Peyer's patch (tissue), 4 donors: ENCODE measurements around the gene NACA2.

ENCODE experiments used
- POLR2A ChIP-seq, 2 donors: fragments of 450-650 bp; IDR thresholded peaks; one replicate each; pipeline ENCODE4 v1.5.1; 2017; ENCODE audit warnings: antibody characterized with exemption in 2 of 2, mild to moderate bottlenecking in 2 of 2, moderate library complexity in 2 of 2
- TF ChIP-seq, protein P1 (sequence below), 6 experiments: fragments of 450-650 bp in 4 of 6; fragments of 200-600 bp in 2 of 6; sonication (generic) in 1 of 6; IDR thresholded peaks; one replicate each; pipeline ENCODE4 v1.5.1; 2017 to 2019; ENCODE audit warnings: antibody characterized with exemption in 6 of 6, mild to moderate bottlenecking in 3 of 6, moderate library complexity in 1 of 6

DNA sequence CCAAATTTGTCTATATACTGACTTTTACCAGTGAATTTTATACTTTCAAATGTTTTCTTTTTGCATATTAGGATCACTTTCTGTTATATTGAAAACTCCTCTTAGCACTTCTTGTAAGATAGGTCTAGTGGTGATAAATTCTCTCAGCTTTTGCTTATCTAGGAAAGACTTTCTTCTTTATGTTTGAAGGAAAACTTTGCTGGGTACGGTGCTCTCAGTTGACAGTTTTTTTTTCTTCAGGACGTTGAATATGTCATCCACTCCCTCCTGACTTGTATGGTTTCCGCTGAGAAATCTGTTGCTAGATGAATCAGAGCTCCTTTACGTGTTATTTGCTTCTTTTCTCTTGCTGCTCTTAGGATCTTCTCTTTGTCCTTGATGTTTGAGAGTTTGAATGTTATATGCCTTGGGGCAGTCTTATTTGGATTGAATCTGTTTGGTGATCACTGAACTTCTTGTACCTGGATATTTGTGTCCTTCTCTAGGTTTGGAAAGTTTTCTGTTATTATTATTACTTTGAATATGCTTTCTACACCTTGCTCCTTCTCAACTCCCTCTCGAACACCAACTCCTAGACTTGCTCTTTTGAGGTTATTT is 44.0 kb upstream of the NACA2 start:
- TF ChIP-seq, protein P1, sequence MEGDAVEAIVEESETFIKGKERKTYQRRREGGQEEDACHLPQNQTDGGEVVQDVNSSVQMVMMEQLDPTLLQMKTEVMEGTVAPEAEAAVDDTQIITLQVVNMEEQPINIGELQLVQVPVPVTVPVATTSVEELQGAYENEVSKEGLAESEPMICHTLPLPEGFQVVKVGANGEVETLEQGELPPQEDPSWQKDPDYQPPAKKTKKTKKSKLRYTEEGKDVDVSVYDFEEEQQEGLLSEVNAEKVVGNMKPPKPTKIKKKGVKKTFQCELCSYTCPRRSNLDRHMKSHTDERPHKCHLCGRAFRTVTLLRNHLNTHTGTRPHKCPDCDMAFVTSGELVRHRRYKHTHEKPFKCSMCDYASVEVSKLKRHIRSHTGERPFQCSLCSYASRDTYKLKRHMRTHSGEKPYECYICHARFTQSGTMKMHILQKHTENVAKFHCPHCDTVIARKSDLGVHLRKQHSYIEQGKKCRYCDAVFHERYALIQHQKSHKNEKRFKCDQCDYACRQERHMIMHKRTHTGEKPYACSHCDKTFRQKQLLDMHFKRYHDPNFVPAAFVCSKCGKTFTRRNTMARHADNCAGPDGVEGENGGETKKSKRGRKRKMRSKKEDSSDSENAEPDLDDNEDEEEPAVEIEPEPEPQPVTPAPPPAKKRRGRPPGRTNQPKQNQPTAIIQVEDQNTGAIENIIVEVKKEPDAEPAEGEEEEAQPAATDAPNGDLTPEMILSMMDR (IDR thresholded peaks at IDR 0.05) = no peak
- no peak for TF ChIP-seq POLR2A (IDR thresholded peaks at IDR 0.05)
